Prostate gland (tissue), 2 donors: Measurements from ENCODE around the gene LSM2. TPM values are rescaled to one million over a fixed set of nuclear protein-coding genes. Genes with fewer than 3 reads are reported as not detected.

Experiments
- DNase-seq: peaks from one replicate; pipeline ENCODE4 v3.0.0-alpha.2; 2019; ENCODE audit warnings: low spot score
- H3K27ac ChIP-seq, 2 donors: fragments of 200-600 bp; sonication (generic); 2 replicates each; pipeline ENCODE4 v1.5.1; 2017 to 2019
- H3K27me3 ChIP-seq: fragments of 200-600 bp; sonication (generic); replicated peaks from 2 replicates; pipeline ENCODE4 v1.5.1; 2019; ENCODE audit not compliant: insufficient read depth
- H3K36me3 ChIP-seq, 2 donors: fragments of 200-600 bp; sonication (generic); 1 replicate in 1 of 2; 2 replicates in 1 of 2; pipeline versions ENCODE4 v1.5.1 to v1.8.1; 2017 to 2019
- H3K4me1 ChIP-seq: fragments of 200-600 bp; sonication (generic); replicated peaks from 2 replicates; pipeline ENCODE4 v1.5.1; 2019
- H3K4me3 ChIP-seq, 2 donors: fragments of 200-600 bp; sonication (generic); 2 replicates each; pipeline ENCODE4 v1.5.1; 2017 to 2019
- H3K9me3 ChIP-seq: fragments of 200-600 bp; sonication (generic); 2 replicates; pipeline ENCODE4 v1.5.1; 2017
- CTCF ChIP-seq, 4 experiments: fragments of 200-600 bp in 2 of 4; fragments of 450-650 bp in 2 of 4; sonication (generic) in 2 of 4; IDR thresholded peaks; 1 replicate in 3 of 4; 2 replicates in 1 of 4; pipeline ENCODE4 v1.5.1; 2016 to 2019; ENCODE audit warnings: antibody characterized with exemption in 4 of 4, mild to moderate bottlenecking in 2 of 4, moderate library complexity in 2 of 4
- POLR2A ChIP-seq: fragments of 450-650 bp; IDR thresholded peaks from one replicate; pipeline ENCODE4 v1.6.1; 2016; ENCODE audit warnings: antibody characterized with exemption, mild to moderate bottlenecking
- POLR2AphosphoS5 ChIP-seq: sonication (generic); formaldehyde crosslinking; IDR thresholded peaks from one replicate; pipeline ENCODE4 v1.6.1; 2017; ENCODE audit warnings: antibody characterized with exemption
- WGBS: methylation state at CpG from one replicate; pipeline ENCODE4 v1.1.5; 2018; 5-methylcytosine and 5-hydroxymethylcytosine counted together
- intact Hi-C: fragments of 100-400 bp; cut with DNase I; formaldehyde crosslinking; loops from one replicate; pipeline ENCODE4 v1.14.2; 2022
- total RNA-seq, 2 donors: library from RNA; depleted of rRNA; stranded (reverse); fragments of >200 nt; gene quantifications; one replicate each; pipeline ENCODE4 v1.1.0, GENCODE V29; 2016

Gene LSM2
- total RNA-seq, 2 donors from 2014 or later: 51.9 to 52.5 TPM

DNA sequence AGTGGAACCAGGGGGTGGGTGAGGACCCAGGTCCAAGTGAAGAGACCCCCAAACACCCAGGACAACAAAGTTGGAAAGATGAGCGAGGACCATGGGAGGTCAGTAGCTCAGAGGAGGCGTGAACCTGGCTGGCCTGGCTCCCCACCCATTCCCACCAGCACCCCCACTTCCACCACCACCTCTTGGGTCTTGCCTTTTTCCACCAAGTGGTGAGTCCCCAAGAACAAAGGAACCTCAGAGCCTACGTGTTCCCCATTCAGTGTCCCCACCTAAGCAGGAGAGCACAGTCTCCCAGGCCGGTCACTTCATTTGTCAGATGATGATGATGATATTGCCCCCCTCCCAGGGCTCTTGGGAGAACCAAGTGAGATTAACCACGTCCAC lies 29.1 kb downstream of the LSM2 start:
- no peak overlapping the region for H3K4me3 ChIP-seq
- no peaks in the 10 kb centered on the region for H3K27me3 ChIP-seq
- H3K36me3 ChIP-seq: peaks cover 5 to 16% of the 10 kb centered on the region in 2 donors
- no peaks in the 10 kb centered on the region for H3K9me3 ChIP-seq
- intact Hi-C loops: no loop called here
- no peaks in the 10 kb centered on the region for H3K4me1 ChIP-seq
- H3K27ac ChIP-seq: no peak overlapping the region
- 94% methylated on average over 5 of the region's 5 CpGs for WGBS
- TF ChIP-seq POLR2A: no peak
- TF ChIP-seq CTCF (IDR thresholded peaks at IDR 0.05): no peak
- TF ChIP-seq POLR2AphosphoS5: no peak
- no peak for DNase-seq

GRCh38 chr6:31776989-31777666 lies 29.6 kb downstream of the LSM2 start, which contains the start of gene VWA7:
TSS of gene VWA7 (minus strand) at chr6:31777328. CDS start at chr6:31776779, 549 bp downstream.
- intact Hi-C loops: no loop called here
- H3K9me3 ChIP-seq: no peaks in the 10 kb centered on the region
- 16% methylated on average over 15 of the region's 15 CpGs for WGBS
- peak within 1 kb of the TSS in 1 of 2 donors; percentile 15 for H3K27ac ChIP-seq
- H3K27me3 ChIP-seq: no peaks in the 10 kb centered on the region
- peak; percentile 42 for DNase-seq
- TF ChIP-seq CTCF (IDR thresholded peaks at IDR 0.05) (peak in 1 of 4 experiments; percentile 10), POLR2AphosphoS5 (peak; percentile 19), POLR2A (peak; percentile 26)
- no peak within 1 kb of the TSS for H3K4me3 ChIP-seq
- peaks cover 5 to 16% of the 10 kb centered on the region in 2 donors for H3K36me3 ChIP-seq
- no peaks in the 10 kb centered on the region for H3K4me1 ChIP-seq

DNA sequence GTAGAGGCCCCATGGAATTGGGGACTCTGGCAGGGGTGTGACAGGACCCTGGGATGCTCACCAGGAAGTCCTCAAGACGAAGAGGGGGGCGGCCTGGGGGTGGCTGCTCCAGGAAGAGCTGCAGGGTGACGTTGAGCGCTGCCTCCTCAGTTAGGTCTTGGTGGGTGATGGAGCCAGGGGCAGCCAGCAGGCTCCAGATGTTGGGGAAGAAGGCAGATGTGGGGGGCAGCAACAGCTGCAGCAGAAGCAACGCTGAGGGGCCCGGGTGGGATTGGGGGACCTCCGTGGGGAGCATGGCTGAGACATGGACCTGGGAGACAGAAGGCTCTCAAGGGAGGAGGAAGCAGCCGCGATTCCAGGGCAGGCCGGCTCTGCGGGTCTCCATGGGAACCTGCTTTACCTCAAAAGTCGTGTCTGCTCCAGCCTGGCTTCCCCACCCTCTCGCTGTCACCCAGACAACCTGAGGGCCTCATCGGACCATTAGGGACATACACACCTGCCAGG lies 30.2 kb downstream of the LSM2 start:
- Histone ChIP-seq H3K9me3 (no peaks in the 10 kb centered on the region), H3K27me3 (no peaks in the 10 kb centered on the region), H3K4me1 (no peaks in the 10 kb centered on the region), H3K4me3 (no peak overlapping the region), H3K36me3 (peaks cover 5 to 16% of the 10 kb centered on the region in 2 donors), H3K27ac (peak overlapping the region in 1 of 2 donors; percentile 15)
- intact Hi-C loops: no loop called here
- TF ChIP-seq POLR2A (no peak), POLR2AphosphoS5 (no peak), CTCF (IDR thresholded peaks at IDR 0.05) (no peak)
- 33% methylated on average over 14 of the region's 14 CpGs for WGBS
- DNase-seq: no peak

DNA sequence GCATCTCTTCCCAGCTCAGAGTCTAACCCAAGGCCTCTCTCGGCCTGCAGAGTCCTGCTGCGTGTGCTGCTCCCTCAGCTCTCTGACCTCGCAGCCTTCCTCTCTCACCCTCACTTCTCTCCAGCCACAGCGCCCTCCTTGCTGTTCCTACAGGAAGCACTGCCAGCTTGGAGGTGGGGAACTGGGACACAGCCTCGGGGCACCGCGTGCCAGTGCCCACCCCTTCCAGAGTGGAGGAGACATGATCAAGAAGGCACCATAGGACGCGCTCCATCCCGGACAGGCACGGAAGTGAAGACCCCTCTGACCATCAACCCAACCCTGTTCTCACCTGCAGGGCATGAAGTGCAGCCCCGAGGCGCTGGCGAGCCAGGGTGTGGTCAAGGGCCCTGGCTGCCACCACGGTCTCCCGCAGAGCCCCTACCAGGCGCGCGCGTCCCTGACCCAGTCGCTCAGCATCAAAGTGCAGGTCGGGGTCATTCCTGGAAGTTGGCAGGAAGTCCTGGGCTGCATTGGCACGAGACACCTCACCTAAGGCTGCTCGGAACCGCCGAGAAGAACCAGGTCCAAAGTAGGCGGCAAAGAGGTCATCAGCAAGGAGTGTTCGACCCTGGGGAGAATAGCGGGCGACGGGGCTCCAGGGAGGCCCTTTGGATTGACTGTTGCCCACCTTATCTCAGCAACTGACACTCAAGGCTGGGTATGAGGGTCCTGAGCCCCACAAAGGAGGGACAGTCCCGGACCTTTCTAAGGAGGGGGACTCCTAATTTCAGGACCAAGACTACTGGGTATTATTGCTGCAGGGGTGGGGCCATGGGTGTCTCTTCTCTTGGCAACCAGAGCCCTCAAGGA lies 30.9 kb downstream of the LSM2 start:
- intact Hi-C loops: no loop called here
- Histone ChIP-seq H3K4me3 (no peak overlapping the region), H3K9me3 (no peaks in the 10 kb centered on the region), H3K4me1 (no peaks in the 10 kb centered on the region), H3K27me3 (no peaks in the 10 kb centered on the region), H3K36me3 (peaks cover 0 to 12% of the 10 kb centered on the region in 2 donors), H3K27ac (no peak overlapping the region)
- no peak for TF ChIP-seq CTCF (IDR thresholded peaks at IDR 0.05)
- TF ChIP-seq POLR2AphosphoS5: no peak
- no peak for TF ChIP-seq POLR2A
- 93% methylated on average over 32 of the region's 32 CpGs for WGBS
- no peak for DNase-seq
